DOHH2 (cell line): ENCODE results near the gene DAZAP2.

Source experiments
- CTCF ChIP-seq: fragments of 200-600 bp; sonication (generic); IDR thresholded peaks from one replicate; pipeline ENCODE4 v1.5.1; 2014; ENCODE audit warnings: antibody characterized with exemption, mild to moderate bottlenecking, low read depth, low read length; ENCODE audit not compliant: poor library complexity, severe bottlenecking
- EZH2phosphoT487 ChIP-seq: fragments of 200-600 bp; sonication (generic); IDR thresholded peaks from 2 replicates; pipeline ENCODE4 v1.6.1; 2017; ENCODE audit warnings: borderline replicate concordance, mild to moderate bottlenecking, antibody characterized with exemption, low read length, moderate library complexity, mixed read lengths

GRCh38 chr12:51242120-51242519 is 3.5 kb downstream of the DAZAP2 start:
- TF ChIP-seq CTCF = no peak
- TF ChIP-seq EZH2phosphoT487 = no peak
